Upper lobe of left lung (tissue), 6 donors: ENCODE results near the gene TMEM14C. TPM values are rescaled to one million over a fixed set of nuclear protein-coding genes. Genes with fewer than 3 reads are reported as not detected.
A peak's percentile ranks its signal among the peaks of the same experiment; 100 is the strongest.

Source experiments
- ATAC-seq, 2 donors: fragments of 200-7000 bp; cut with Tn5 transposase; one replicate each; pipeline ENCODE4 v1.9.1; 2022; ENCODE audit warnings: mild to moderate bottlenecking in 2 of 2, moderate library complexity in 2 of 2; ENCODE audit not compliant: low FRiP score in 2 of 2
- DNase-seq, 2 donors: peaks; one replicate each; pipeline ENCODE4 v3.0.0-alpha.2; 2019 to 2020
- H3K27ac ChIP-seq, 4 donors: fragments of 200-600 bp; sonication (generic); one replicate each; pipeline ENCODE4 v1.5.1; 2016 to 2019
- H3K27me3 ChIP-seq, 4 donors: fragments of 200-600 bp; sonication (generic); one replicate each; pipeline ENCODE4 v1.5.1; 2017 to 2019
- H3K36me3 ChIP-seq, 4 donors: fragments of 200-600 bp; sonication (generic); one replicate each; pipeline ENCODE4 v1.5.1; 2016 to 2019
- H3K4me1 ChIP-seq, 4 donors: fragments of 200-600 bp; sonication (generic); one replicate each; pipeline ENCODE4 v1.5.1; 2018 to 2019
- H3K4me3 ChIP-seq, 4 donors: fragments of 200-600 bp; sonication (generic); one replicate each; pipeline ENCODE4 v1.5.1; 2017 to 2019; ENCODE audit warnings: mild to moderate bottlenecking in 2 of 4, moderate library complexity in 1 of 4
- H3K9me3 ChIP-seq, 4 donors: fragments of 200-600 bp; sonication (generic); one replicate each; pipeline ENCODE4 v1.5.1; 2018 to 2019
- EP300 ChIP-seq, 4 donors: sonication (generic); formaldehyde crosslinking; IDR thresholded peaks; one replicate each; pipeline ENCODE4 v1.5.1; 2017; ENCODE audit warnings: antibody characterized with exemption in 4 of 4, control low read depth in 2 of 4
- POLR2A ChIP-seq, 4 donors: fragments of 450-650 bp; IDR thresholded peaks; one replicate each; pipeline ENCODE4 v1.5.1; 2016 to 2017; ENCODE audit warnings: antibody characterized with exemption in 4 of 4, mild to moderate bottlenecking in 2 of 4
- POLR2AphosphoS5 ChIP-seq, 2 donors: sonication (generic); formaldehyde crosslinking; IDR thresholded peaks; one replicate each; pipeline ENCODE4 v1.5.1; 2017; ENCODE audit warnings: antibody characterized with exemption in 2 of 2
- WGBS, 2 donors: methylation state at CpG; one replicate each; pipeline ENCODE4 v1.1.5; 2017 to 2018; 5-methylcytosine and 5-hydroxymethylcytosine counted together
- total RNA-seq, 6 donors: library from RNA; depleted of rRNA in 4 of 6; stranded (reverse); fragments of >200 nt in 4 of 6; gene quantifications; one replicate each; pipeline versions ENCODE4 v1.1.0 to v1.2.1, GENCODE V29; 2016 to 2021
- TF ChIP-seq, protein P1 (sequence below), 6 experiments: fragments of 450-650 bp in 4 of 6; fragments of 200-600 bp in 2 of 6; sonication (generic) in 2 of 6; IDR thresholded peaks; one replicate each; pipeline ENCODE4 v1.5.1; 2016 to 2019; ENCODE audit warnings: antibody characterized with exemption in 6 of 6
- donor health status: DM: no; HTN: no; CAD: no; lungs with moderate emphysema.
- donor health status: DM: no; HTN: yes; CAD: no; lungs with severe emphysema.

Gene TMEM14C
- total RNA-seq: 100 to 1,000 TPM in 2 of 6 donors, 10 to 100 TPM in 4; 23.0 to 116 (median 95.1) TPM

DNA sequence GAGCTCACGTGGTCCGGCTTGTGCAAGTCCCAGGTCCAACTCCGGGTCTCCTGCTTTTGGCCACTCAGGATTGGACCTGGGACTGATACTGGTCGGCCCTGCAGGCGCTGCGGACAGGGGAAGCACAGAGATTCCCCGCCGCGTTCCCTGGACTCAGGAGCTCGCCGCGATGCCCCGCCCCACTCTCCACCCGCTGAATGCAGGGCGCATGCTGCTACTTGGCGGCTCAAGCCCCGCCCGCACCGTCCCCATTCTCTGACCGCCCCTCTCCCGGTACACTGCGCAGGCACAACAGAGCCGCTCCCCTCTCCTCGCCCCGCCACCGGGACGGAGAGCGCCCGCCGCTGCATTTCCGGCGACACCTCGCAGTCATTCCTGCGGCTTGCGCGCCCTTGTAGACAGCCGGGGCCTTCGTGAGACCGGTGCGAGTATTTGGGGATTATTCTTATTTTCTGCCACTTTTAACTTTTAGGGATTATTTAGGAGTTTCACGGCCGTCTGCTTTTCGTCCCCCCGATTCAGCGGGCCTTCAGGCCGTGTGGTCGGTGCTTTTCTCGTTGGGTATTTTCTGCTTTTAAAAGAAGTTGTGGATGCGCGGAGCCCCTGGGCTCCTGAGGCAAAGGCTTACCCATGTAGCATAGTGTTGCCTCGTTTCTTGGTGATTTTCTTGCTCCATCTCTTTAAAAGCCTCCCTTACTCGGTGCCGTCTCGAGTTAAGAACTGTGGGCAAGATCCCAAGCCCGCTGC is at the start of gene TMEM14C:
TSS of gene TMEM14C (plus strand) at position 251 of the 747 bp plus-strand sequence. CDS start 1,544 bp downstream, outside the sequence.
- Histone ChIP-seq H3K4me3 (peak within 1 kb of the TSS; percentile 46 to 82 (median 64)), H3K27me3 (no peaks in the 10 kb centered on the region), H3K9me3 (no peaks in the 10 kb centered on the region), H3K4me1 (peaks cover 15 to 54% (median 25%) of the 10 kb centered on the region in 4 donors), H3K27ac (peak within 1 kb of the TSS; percentile 81 to 88 (median 86)), H3K36me3 (peaks cover 2 to 16% (median 11%) of the 10 kb centered on the region in 4 donors)
- ATAC-seq (peak; percentile 99), DNase-seq (peak; percentile 98 to 100)
- whole genome bisulfite sequencing, 2 donors: 1% methylated on average over 30 to 55 of the region's 55 CpGs
- TF ChIP-seq EP300 (IDR thresholded peaks at IDR 0.05) (peak in 1 of 4 donors; percentile 43), POLR2AphosphoS5 (IDR thresholded peaks at IDR 0.05) (peak; percentile 78 to 95), POLR2A (IDR thresholded peaks at IDR 0.05) (peak in 2 of 4 donors; percentile 72 to 90)
- TF ChIP-seq, protein P1, sequence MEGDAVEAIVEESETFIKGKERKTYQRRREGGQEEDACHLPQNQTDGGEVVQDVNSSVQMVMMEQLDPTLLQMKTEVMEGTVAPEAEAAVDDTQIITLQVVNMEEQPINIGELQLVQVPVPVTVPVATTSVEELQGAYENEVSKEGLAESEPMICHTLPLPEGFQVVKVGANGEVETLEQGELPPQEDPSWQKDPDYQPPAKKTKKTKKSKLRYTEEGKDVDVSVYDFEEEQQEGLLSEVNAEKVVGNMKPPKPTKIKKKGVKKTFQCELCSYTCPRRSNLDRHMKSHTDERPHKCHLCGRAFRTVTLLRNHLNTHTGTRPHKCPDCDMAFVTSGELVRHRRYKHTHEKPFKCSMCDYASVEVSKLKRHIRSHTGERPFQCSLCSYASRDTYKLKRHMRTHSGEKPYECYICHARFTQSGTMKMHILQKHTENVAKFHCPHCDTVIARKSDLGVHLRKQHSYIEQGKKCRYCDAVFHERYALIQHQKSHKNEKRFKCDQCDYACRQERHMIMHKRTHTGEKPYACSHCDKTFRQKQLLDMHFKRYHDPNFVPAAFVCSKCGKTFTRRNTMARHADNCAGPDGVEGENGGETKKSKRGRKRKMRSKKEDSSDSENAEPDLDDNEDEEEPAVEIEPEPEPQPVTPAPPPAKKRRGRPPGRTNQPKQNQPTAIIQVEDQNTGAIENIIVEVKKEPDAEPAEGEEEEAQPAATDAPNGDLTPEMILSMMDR (IDR thresholded peaks at IDR 0.05): peak in 1 of 6 experiments; percentile 15

- 97% methylated on average over 7 of the region's 7 CpGs for WGBS, 2 donors
These were observed 46.5 kb upstream of the TMEM14C start for GRCh38 chr6:10676403-10676802.

DNA sequence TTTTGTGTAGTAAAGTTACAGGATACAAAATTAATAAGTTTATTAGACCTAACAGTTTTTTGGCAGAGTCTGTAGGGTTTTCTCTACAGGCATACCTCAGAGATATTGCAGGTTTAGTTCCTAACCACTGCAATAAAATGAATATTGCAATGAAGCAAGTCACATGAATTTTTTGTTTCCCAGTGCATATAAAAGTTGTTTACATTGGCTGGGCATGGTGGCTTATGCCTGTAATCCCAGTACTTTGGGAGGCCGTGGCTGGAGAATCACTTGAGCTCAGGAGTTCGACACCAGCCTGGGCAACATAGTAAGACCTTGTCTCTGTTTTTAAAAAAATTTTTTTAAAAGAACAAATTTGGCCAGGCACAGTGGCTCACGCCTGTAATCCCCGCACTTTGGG is 44.4 kb upstream of the TMEM14C start:
- no peak overlapping the region for H3K4me3 ChIP-seq
- 87% methylated on average over 4 of the region's 4 CpGs for WGBS, 2 donors

More at GRCh38 chr6:10676403-10676802, 46.5 kb upstream of the TMEM14C start:
- ATAC-seq (no peak), DNase-seq (no peak)
- H3K9me3 ChIP-seq: no peaks in the 10 kb centered on the region
- H3K27ac ChIP-seq: no peak overlapping the region
- H3K4me3 ChIP-seq: no peak overlapping the region
- no peaks in the 10 kb centered on the region for H3K27me3 ChIP-seq
- no peaks in the 10 kb centered on the region for H3K4me1 ChIP-seq
- TF ChIP-seq POLR2A (IDR thresholded peaks at IDR 0.05): no peak
- TF ChIP-seq, protein P1 (IDR thresholded peaks at IDR 0.05): no peak
- no peak for TF ChIP-seq EP300 (IDR thresholded peaks at IDR 0.05)
- no peak for TF ChIP-seq POLR2AphosphoS5 (IDR thresholded peaks at IDR 0.05)
- H3K36me3 ChIP-seq: no peaks in the 10 kb centered on the region

GRCh38 chr6:10681795-10682194 is 41.1 kb upstream of the TMEM14C start:
- no peaks in the 10 kb centered on the region for H3K9me3 ChIP-seq
- 54 to 66% methylated on average over 3 of the region's 3 CpGs for WGBS, 2 donors
- H3K4me3 ChIP-seq: no peak overlapping the region
- no peaks in the 10 kb centered on the region for H3K36me3 ChIP-seq
- H3K27ac ChIP-seq: no peak overlapping the region
- H3K27me3 ChIP-seq: no peaks in the 10 kb centered on the region
- no peak for DNase-seq
- no peak for ATAC-seq
- H3K4me1 ChIP-seq: no peaks in the 10 kb centered on the region
- TF ChIP-seq EP300 (IDR thresholded peaks at IDR 0.05): no peak
- TF ChIP-seq, protein P1 (IDR thresholded peaks at IDR 0.05): no peak
- TF ChIP-seq POLR2AphosphoS5 (IDR thresholded peaks at IDR 0.05): no peak
- TF ChIP-seq POLR2A (IDR thresholded peaks at IDR 0.05): no peak

More for the DNA sequence above, 44.4 kb upstream of the TMEM14C start:
- no peaks in the 10 kb centered on the region for H3K9me3 ChIP-seq
- no peak overlapping the region for H3K27ac ChIP-seq
- H3K27me3 ChIP-seq: no peaks in the 10 kb centered on the region
- H3K4me1 ChIP-seq: no peaks in the 10 kb centered on the region
- ATAC-seq (no peak), DNase-seq (no peak)
- no peaks in the 10 kb centered on the region for H3K36me3 ChIP-seq
- TF ChIP-seq, protein P1 (IDR thresholded peaks at IDR 0.05): no peak
- no peak for TF ChIP-seq POLR2A (IDR thresholded peaks at IDR 0.05)
- TF ChIP-seq EP300 (IDR thresholded peaks at IDR 0.05): no peak
- TF ChIP-seq POLR2AphosphoS5 (IDR thresholded peaks at IDR 0.05): no peak
